GM18511 (cell line): ENCODE data around the gene PCDH12.

ENCODE experiments used
- ATAC-seq: cut with Tn5 transposase; IDR thresholded peaks from one replicate; pipeline ENCODE4 v1.9.1; 2021; ENCODE audit warnings: mild to moderate bottlenecking, moderate library complexity; ENCODE audit not compliant: unreplicated experiment

PCDH12 gene

DNA sequence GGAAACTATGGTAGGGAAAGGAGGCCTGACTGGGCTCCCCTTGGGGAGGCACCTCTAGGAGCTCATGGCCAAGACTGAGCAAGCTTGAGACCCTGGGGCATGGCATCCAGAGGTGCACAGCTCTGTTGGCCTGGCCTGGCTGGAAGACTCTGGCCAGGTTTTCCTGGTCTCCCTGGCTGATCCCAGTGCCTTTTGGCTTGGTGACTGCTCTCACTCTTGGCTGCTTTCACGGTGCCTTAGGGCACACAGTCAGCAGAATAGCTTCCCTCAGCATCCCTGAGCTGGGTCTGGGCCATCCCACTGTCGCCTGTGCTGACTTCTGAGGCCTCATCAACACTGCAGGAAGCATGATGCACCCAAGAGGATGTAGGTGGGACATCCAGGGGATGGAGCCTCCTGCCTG, 47.7 kb downstream of the PCDH12 start:
- no peak for ATAC-seq

GRCh38 chr5:141909212-141909611, 48.8 kb downstream of the PCDH12 start:
- no peak for ATAC-seq

DNA sequence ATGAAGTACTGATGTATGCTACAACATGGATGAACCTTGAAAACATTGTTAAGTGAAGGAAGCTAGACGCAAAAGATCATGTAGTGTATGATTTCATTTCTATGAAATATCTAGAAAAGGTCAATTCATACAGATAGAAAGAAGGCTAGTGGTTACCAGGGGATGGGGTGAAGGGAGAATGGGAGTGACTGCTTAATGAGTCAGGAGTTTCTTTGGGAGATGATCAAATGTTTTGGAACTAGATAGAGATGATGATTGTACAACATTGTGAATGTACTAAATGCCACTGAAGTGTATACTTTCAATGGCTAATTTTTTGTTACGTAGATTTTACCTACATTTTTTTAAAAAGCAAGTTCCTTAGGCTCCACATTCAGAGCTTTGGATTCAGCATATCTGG, 49.2 kb downstream of the PCDH12 start:
- ATAC-seq: no peak

DNA sequence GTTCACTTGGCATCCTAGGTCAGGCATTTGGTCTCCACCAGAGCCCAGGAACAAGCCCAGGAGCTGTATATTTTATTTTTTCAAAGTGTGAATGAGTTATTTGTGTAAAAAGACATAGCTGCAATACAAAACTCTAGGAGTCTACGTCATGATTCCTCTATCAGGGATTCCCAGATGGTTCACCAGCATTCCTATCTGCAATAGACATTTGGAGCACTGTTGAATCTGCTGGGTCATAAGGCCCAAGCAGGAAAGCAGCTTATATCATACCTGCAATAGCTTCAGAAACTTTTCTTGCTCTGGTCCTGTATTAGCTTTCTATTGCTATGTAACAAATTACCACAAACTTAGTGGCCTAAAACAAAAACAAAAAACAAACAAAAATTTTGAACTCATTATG, 51.0 kb downstream of the PCDH12 start:
- ATAC-seq: no peak

GRCh38 chr5:141906517-141906916, 51.5 kb downstream of the PCDH12 start:
- no peak for ATAC-seq

DNA sequence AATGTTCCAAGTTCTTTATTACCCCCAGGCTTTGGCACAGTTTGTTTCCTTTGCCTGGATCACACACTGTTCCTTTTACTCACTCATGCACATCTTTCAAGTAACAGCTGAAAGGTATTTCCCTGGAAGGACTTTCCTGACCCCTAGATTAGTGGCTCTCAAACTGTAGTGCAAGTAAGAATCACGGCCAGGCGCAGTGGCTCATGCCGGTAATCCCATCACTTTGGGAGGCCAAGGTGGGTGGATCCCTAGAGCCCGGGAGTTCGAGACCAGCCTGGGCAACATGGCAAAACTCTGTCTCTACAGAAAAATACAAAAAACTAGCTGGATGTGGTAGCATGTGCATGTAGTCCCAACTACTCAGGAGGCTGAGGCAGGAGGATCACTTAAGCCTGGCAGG, 53.5 kb downstream of the PCDH12 start:
- ATAC-seq: no peak

DNA sequence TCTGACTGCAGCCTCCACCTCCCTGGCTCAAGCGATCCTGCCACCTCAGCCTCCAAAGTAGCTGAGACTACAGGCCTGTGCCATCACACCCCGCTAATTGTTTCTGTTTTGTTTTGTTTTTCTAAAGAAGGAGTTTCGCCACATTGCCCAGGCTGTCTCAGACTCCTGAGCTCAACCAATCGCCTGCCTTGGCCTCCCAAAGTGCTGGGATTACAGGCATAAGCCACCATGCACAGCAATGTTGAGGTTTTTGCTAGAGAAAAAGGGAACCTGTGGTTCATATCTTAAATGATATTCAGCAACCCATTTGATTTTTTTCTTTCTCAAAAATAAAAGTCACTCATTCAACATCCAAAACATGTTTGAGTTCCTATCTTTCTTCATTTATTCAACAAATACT, 54.7 kb downstream of the PCDH12 start:
- no peak for ATAC-seq

- ATAC-seq: no peak
These were observed 55.8 kb downstream of the PCDH12 start for GRCh38 chr5:141902015-141902814.

DNA sequence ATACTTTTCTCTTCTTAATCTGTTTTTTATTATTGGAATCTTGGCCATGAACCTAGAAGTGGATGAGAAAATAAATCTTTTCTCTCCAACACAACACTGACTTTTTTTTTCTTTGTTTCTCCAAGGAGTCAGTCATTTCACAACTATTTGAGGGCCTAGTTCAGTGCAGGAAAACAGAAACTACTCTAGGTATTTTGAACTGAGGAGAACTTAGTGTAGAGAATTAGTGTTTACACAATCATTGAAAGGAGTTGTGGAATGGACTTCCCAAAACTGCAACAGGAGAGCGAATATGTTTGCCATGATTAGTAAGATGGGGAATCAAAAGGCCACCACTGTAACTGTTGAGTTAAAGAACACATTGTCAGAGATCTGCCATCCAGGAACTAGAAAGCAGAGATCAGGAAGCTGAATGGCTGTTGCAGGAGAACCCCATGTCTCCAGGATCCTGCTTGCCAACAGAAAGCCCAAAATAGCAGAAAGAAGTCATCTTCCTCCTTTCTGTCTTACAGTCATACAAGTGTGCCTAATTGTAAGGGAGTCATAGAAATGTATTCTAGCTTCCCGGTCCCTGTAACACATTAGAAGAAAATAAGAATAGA, 59.5 kb downstream of the PCDH12 start:
- ATAC-seq: no peak

DNA sequence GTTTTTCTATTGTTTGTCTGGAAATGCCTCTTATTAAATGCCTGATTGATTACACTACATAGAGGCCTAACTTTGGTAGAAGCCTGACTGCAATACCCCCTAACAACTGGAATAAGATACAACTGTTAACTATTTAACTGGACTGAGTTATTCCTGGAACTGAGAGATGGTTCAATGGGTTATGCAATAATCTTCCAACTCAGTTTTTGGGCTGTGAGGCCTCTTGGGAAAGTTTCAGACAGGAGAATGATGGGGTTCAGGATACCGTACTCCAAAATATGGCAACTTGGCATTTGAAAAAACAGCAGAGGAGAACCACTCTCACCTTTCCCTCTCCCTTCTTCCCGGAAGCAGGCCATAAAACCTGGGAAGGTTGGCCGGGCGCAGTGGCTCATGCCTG, 60.6 kb downstream of the PCDH12 start:
- no peak for ATAC-seq
